HepG2 (cell line): ENCODE data around the gene ANKRD40. TPM values are rescaled to one million over a fixed set of nuclear protein-coding genes. Genes with fewer than 3 reads are reported as not detected.

Experiments
- BRD4 ChIP-seq: sonication (generic); formaldehyde crosslinking; IDR thresholded peaks from 2 replicates; pipeline ENCODE4 v1.4.0; 2020; ENCODE audit warnings: missing genetic modification reagents
- CHCHD3 ChIP-seq: sonication (generic); formaldehyde crosslinking; IDR thresholded peaks from 2 replicates; pipeline ENCODE4 v1.8.0; 2022; ENCODE audit warnings: mild to moderate bottlenecking, missing genetic modification reagents, moderate library complexity
- CHD2 ChIP-seq: IDR thresholded peaks from 2 replicates; pipeline ENCODE4 v1.6.1; 2011; ENCODE audit warnings: low read depth, low read length, improper control_type of control experiment
- EED ChIP-seq: sonication (generic); formaldehyde crosslinking; IDR thresholded peaks from 2 replicates; pipeline ENCODE4 v1.5.0; 2020; ENCODE audit warnings: mild to moderate bottlenecking, missing genetic modification reagents
- FOXJ3 ChIP-seq: sonication (generic); formaldehyde crosslinking; IDR thresholded peaks from 2 replicates; pipeline ENCODE4 v1.4.0; 2020; ENCODE audit warnings: missing genetic modification reagents, mild to moderate bottlenecking, borderline replicate concordance
- HNRNPLL ChIP-seq: fragments of 200-400 bp; formaldehyde crosslinking; IDR thresholded peaks from 2 replicates; pipeline ENCODE4 v1.6.1; 2017; ENCODE audit warnings: mild to moderate bottlenecking, low read depth, low read length; ENCODE audit not compliant: poor library complexity, severe bottlenecking
- NCOR1 ChIP-seq: fragments of 200-600 bp; sonication (generic); IDR thresholded peaks from 2 replicates; pipeline ENCODE4 v1.7.0; 2017; ENCODE audit warnings: antibody characterized with exemption, low read length, borderline replicate concordance
- POGZ ChIP-seq: sonication (generic); formaldehyde crosslinking; IDR thresholded peaks from 2 replicates; pipeline ENCODE4 v1.4.0; 2020; ENCODE audit warnings: mild to moderate bottlenecking, missing genetic modification reagents
- PRDM4 ChIP-seq: sonication (generic); formaldehyde crosslinking; IDR thresholded peaks from 2 replicates; pipeline ENCODE4 v1.9.0; 2021; ENCODE audit warnings: missing genetic modification reagents, borderline replicate concordance
- RAD21 ChIP-seq: fragments of 450-650 bp; formaldehyde crosslinking; IDR thresholded peaks from 2 replicates; pipeline ENCODE4 v1.5.0; 2020; ENCODE audit warnings: mild to moderate bottlenecking
- RBM39 ChIP-seq: fragments of 200-400 bp; formaldehyde crosslinking; IDR thresholded peaks from one replicate; pipeline ENCODE4 v1.6.1; 2018; ENCODE audit warnings: antibody characterized with exemption, mild to moderate bottlenecking, low read depth, low read length; ENCODE audit not compliant: poor library complexity, severe bottlenecking
- TFAP4 ChIP-seq: sonication (generic); IDR thresholded peaks from 2 replicates; pipeline ENCODE4 v1.6.1; 2016; ENCODE audit warnings: low read depth, borderline replicate concordance
- ZBTB20 ChIP-seq: sonication (generic); formaldehyde crosslinking; IDR thresholded peaks from 2 replicates; pipeline ENCODE4 v1.8.1; 2023; ENCODE audit warnings: missing genetic modification reagents, low read depth, mild to moderate bottlenecking, borderline replicate concordance
- ZFY ChIP-seq: sonication (generic); formaldehyde crosslinking; IDR thresholded peaks from 2 replicates; pipeline ENCODE4 v1.4.0; 2020; ENCODE audit warnings: missing genetic modification reagents
- ZNF253 ChIP-seq: sonication (generic); formaldehyde crosslinking; IDR thresholded peaks from 2 replicates; pipeline ENCODE4 v1.8.0; 2022; ENCODE audit warnings: mild to moderate bottlenecking, missing genetic modification reagents, borderline replicate concordance
- ZNF263 ChIP-seq: sonication (generic); formaldehyde crosslinking; IDR thresholded peaks from 2 replicates; pipeline ENCODE4 v1.4.0; 2020; ENCODE audit warnings: missing genetic modification reagents
- ZNF33A ChIP-seq: sonication (generic); formaldehyde crosslinking; IDR thresholded peaks from 2 replicates; pipeline ENCODE4 v1.5.1; 2020; ENCODE audit warnings: missing genetic modification reagents, mild to moderate bottlenecking, moderate library complexity, borderline replicate concordance
- ZNF7 ChIP-seq: IDR thresholded peaks from 2 replicates; pipeline ENCODE4 v1.6.1; 2016; ENCODE audit warnings: missing biosample characterization, missing genetic modification reagents
- ZNF879 ChIP-seq: sonication (generic); formaldehyde crosslinking; IDR thresholded peaks from 2 replicates; pipeline ENCODE4 v1.8.1; 2023; ENCODE audit warnings: missing genetic modification reagents
- polyA plus RNA-seq, 8 experiments: library from polyadenylated mRNA; depleted of rRNA in 3 of 8; stranded (reverse) in 7 of 8; unstranded in 1 of 8; fragments of >200 nt; fragmentation: Illumina TruSeq in 4 of 8; extraction: Trizol in 4 of 8; gene quantifications; 2 replicates each; pipeline versions ENCODE4 v1.2.1 to v1.2.3, GENCODE V29; 2011 to 2016; ENCODE audit warnings: low read depth in 4 of 8, missing spikeins in 1 of 8, mixed read lengths in 1 of 8; ENCODE audit not compliant: insufficient read depth in 1 of 8
- total RNA-seq, 5 experiments: library from RNA; depleted of rRNA; stranded (reverse); fragments of >200 nt; fragmentation: Illumina TruSeq; extraction: Trizol; gene quantifications; 2 replicates each; pipeline ENCODE4 v1.2.3, GENCODE V29; 2016; ENCODE audit warnings: low read depth in 1 of 5
- TF ChIP-seq, protein P1 (sequence below): sonication (generic); formaldehyde crosslinking; IDR thresholded peaks from 2 replicates; pipeline ENCODE4 v1.4.0; 2020; ENCODE audit warnings: missing genetic modification reagents
- TF ChIP-seq, protein P2 (sequence below): sonication (generic); formaldehyde crosslinking; IDR thresholded peaks from 2 replicates; pipeline ENCODE4 v1.5.1; 2020; ENCODE audit warnings: mild to moderate bottlenecking, missing genetic modification reagents

ANKRD40 gene
- total and polyA plus RNA-seq, 2 of the 13 experiments (the other 11 are each of a cell fraction or from before 2014, with no cell fraction given), result 35.0 to 46.4 TPM

- TF ChIP-seq ZBTB20 (no peak; the same call in none of the 2 replicates), HNRNPLL (peak; percentile 71), ZNF33A (no peak), RBM39 (peak; percentile 97), TFAP4 (peak; percentile 56; the same call in 1 of the 2 replicates), RAD21 (CRISPR knock-in tag) (peak; percentile 4; the same call in 1 of the 2 replicates), FOXJ3 (CRISPR knock-in tag) (no peak), ZNF253 (CRISPR knock-in tag) (peak; percentile 81; the same call in 1 of the 2 replicates), BRD4 (CRISPR knock-in tag) (peak; percentile 46), ZNF7 (CRISPR knock-in tag) (peak; percentile 75), CHCHD3 (CRISPR knock-in tag) (no peak), ZNF879 (CRISPR knock-in tag) (peak; percentile 85; the same call in 1 of the 2 replicates), ZFY (CRISPR knock-in tag) (peak; percentile 98), CHD2 (peak; percentile 88), NCOR1 (peak; percentile 54; the same call in 1 of the 2 replicates), EED (CRISPR knock-in tag) (peak; percentile 96), POGZ (peak; percentile 96), ZNF263 (CRISPR knock-in tag) (0 out of 2 replicates have a peak, but pooled peaks have one; percentile 24), PRDM4 (CRISPR knock-in tag) (0 out of 2 replicates have a peak, but pooled peaks have one; percentile 65)
- TF ChIP-seq, protein P1, sequence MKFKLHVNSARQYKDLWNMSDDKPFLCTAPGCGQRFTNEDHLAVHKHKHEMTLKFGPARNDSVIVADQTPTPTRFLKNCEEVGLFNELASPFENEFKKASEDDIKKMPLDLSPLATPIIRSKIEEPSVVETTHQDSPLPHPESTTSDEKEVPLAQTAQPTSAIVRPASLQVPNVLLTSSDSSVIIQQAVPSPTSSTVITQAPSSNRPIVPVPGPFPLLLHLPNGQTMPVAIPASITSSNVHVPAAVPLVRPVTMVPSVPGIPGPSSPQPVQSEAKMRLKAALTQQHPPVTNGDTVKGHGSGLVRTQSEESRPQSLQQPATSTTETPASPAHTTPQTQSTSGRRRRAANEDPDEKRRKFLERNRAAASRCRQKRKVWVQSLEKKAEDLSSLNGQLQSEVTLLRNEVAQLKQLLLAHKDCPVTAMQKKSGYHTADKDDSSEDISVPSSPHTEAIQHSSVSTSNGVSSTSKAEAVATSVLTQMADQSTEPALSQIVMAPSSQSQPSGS (CRISPR knock-in tag), result peak; percentile 85
- TF ChIP-seq, protein P2, sequence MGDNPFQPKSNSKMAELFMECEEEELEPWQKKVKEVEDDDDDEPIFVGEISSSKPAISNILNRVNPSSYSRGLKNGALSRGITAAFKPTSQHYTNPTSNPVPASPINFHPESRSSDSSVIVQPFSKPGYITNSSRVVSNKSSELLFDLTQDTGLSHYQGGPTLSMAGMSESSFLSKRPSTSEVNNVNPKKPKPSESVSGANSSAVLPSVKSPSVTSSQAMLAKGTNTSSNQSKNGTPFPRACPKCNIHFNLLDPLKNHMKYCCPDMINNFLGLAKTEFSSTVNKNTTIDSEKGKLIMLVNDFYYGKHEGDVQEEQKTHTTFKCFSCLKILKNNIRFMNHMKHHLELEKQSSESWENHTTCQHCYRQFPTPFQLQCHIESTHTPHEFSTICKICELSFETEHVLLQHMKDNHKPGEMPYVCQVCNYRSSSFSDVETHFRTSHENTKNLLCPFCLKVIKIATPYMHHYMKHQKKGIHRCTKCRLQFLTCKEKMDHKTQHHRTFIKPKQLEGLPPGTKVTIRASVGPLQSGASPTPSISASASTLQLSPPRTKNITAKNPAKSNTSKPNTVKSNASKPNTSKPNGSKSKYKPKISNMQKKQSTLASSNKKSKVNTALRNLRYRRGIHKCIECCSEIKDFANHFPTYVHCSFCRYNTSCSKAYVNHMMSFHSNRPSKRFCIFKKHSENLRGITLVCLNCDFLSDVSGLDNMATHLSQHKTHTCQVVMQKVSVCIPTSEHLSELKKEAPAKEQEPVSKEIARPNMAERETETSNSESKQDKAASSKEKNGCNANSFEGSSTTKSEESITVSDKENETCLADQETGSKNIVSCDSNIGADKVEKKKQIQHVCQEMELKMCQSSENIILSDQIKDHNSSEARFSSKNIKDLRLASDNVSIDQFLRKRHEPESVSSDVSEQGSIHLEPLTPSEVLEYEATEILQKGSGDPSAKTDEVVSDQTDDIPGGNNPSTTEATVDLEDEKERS (CRISPR knock-in tag), result 0 out of 2 replicates have a peak, but pooled peaks have one; percentile 33
These were observed 11.6 kb upstream of the ANKRD40 start, which contains the start of gene LUC7L3 (continued) for GRCh38 chr17:50719144-50719923.
